Inflammatory macrophage treated with lipopolysaccharide for 1 hour (primary cell): Measurements from ENCODE around the gene OXT.

ENCODE experiments used
- DNase-seq, 2 donors: peaks; one replicate each; pipeline ENCODE4 v3.0.0-alpha.2; 2020 to 2022

The OXT gene

DNA sequence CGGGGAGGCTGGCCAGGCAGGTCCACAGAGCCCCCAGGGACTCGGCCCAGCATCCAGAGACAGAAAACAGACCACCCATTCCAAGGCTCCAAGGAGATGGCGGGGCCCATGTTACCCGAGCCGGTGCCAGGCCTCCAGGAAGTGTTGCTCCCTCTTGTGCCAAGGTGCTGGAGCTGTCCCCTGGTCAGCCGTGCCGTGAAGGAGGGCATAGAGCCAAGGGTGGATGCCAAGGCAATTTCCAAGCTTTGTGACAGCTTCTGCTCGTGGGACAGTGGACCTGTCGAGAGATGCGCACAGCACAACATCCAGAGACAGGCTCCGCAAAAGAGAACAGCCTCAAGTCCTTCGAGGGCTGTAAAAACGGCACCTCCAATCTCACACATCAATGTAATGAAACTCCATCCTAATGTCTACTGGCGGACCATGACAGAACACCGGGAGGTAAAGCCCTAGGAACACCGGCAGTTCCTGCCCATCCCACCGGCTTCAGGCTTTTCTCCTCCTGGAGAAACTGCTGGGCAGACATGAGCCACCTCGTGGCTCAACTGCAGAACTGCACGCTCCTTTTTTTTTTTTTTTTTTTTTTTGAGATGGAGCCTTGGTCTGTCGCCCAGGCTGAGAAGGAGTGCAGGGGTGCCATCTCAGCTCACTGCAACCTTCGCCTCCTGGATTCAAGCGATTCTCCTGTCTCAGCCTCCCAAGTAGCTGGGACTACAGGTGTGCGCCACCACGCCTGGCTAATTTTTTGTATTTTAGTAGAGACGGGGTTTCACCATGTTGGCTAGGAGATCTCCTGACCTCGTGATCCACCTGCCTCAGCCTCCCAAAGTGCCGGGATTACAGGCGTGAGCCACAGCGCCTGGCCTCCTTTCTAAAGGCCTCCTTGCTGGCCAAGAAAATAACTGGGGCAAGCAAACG, 44.0 kb downstream of the OXT start:
- peak; percentile 38 to 78 for DNase-seq

GRCh38 chr20:3116341-3116740, 44.9 kb downstream of the OXT start:
- DNase-seq = no peak

- peak; percentile 63 to 78 for DNase-seq
Observed at GRCh38 chr20:3117839-3118379, 46.5 kb downstream of the OXT start.

DNA sequence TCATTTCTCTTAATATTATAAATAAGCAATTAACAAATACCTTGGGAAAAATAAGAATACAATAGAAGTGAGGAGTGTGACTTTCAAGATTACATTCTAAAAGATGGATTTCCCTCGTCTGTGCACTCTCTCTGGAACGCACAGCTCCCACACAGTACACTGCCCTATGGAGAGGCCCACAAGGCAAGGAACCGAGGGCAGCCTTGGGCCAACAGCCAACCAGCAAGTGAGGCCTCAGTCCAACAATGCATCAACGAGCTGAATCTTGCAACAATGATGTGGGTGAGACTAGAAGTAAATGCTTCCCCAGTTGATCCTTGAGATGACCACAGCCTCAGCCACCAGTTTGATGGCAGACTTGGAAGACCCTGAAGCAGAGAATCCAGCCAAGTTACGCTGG, 47.6 kb downstream of the OXT start:
- no peak for DNase-seq

DNA sequence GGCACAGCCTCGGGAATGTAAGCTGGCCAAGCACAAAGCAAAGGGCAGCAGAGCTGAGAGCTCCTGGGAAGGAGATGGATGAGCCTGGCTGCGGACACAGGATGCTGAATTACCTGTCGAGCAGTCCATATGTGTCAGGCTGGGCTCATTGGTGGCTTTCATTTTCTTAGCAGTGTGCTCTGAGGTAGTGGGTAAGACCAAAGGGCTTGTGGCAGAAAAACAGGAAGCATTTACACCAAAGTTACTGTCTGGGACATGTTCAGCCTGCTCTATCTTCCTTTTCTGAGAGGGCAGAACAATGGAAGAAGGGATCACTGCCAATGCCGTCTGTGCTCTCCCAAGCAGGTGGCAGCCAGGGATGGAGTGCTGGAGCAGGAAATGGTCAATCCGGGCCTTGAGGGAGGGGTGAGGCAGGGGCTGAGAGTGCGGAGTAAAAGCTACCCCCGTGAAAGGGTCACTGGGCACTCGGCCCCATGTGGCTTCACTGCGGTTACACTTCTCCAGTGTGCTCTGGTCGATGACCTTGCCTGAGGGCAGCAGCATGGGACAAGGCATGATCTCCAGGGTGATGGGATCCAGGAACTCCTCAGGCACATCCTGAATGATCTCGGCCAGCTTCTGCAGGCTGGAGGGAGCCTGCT, 50.0 kb downstream of the OXT start:
- DNase-seq = no peak
